ACC112 (cell line): ENCODE data around the gene FILIP1.

Experiments used
- H2AFZ ChIP-seq: fragments of 200-600 bp; sonication (generic); one replicate; pipeline ENCODE4 v1.6.0; 2017; ENCODE audit warnings: antibody characterized with exemption, low read length; ENCODE audit not compliant: unreplicated experiment
- H3K27ac ChIP-seq: fragments of 200-600 bp; sonication (generic); 2 replicates; pipeline ENCODE4 v1.5.1; 2014; ENCODE audit warnings: low read depth, mild to moderate bottlenecking, antibody characterized with exemption, low read length, moderate library complexity
- H3K27me3 ChIP-seq: fragments of 200-600 bp; sonication (generic); 2 replicates; pipeline ENCODE4 v1.6.1; 2014; ENCODE audit warnings: mild to moderate bottlenecking, antibody characterized with exemption, low read length, moderate library complexity, mixed read lengths; ENCODE audit not compliant: insufficient read depth
- H3K36me3 ChIP-seq: fragments of 200-600 bp; sonication (generic); 2 replicates; pipeline ENCODE4 v1.6.1; 2016; ENCODE audit warnings: mild to moderate bottlenecking, antibody characterized with exemption, low read length, moderate library complexity, mixed read lengths; ENCODE audit not compliant: insufficient read depth
- H3K4me1 ChIP-seq: fragments of 200-600 bp; sonication (generic); one replicate; pipeline ENCODE4 v1.6.1; 2016; ENCODE audit warnings: low read length, mixed read lengths; ENCODE audit not compliant: insufficient read depth, unreplicated experiment, control insufficient read depth
- H3K4me3 ChIP-seq: fragments of 200-600 bp; sonication (generic); 2 replicates; pipeline ENCODE4 v1.5.1; 2014; ENCODE audit warnings: mild to moderate bottlenecking, low read depth, low read length
- H3K79me2 ChIP-seq: fragments of 200-600 bp; sonication (generic); one replicate; pipeline ENCODE4 v1.6.0; 2016; ENCODE audit warnings: low read length; ENCODE audit not compliant: control insufficient read depth, unreplicated experiment, insufficient read depth

Gene FILIP1

GRCh38 chr6:75283907-75284631 lies 209.5 kb downstream of the FILIP1 start:
- Histone ChIP-seq H3K4me1 (peaks cover 36% of the 10 kb centered on the region), H3K79me2 (peaks cover 68% of the 10 kb centered on the region), H3K36me3 (no peaks in the 10 kb centered on the region), H3K27ac (peak overlapping the region; percentile 51; the same call in 1 of the 2 replicates), H3K4me3 (peak overlapping the region; percentile 87), H2AFZ (peak overlapping the region; percentile 35), H3K27me3 (no peaks in the 10 kb centered on the region)

- peak overlapping the region; percentile 87 for H3K4me3 ChIP-seq
- no peaks in the 10 kb centered on the region for H3K27me3 ChIP-seq
Observed at GRCh38 chr6:75282706-75283105, 210.9 kb downstream of the FILIP1 start.

GRCh38 chr6:75281653-75282052 lies 211.9 kb downstream of the FILIP1 start:
- Histone ChIP-seq H3K36me3 (no peaks in the 10 kb centered on the region), H2AFZ (no peak overlapping the region), H3K4me1 (peaks cover 40% of the 10 kb centered on the region), H3K27ac (no peak overlapping the region), H3K4me3 (peak overlapping the region; percentile 87), H3K27me3 (no peaks in the 10 kb centered on the region), H3K79me2 (peaks cover 92% of the 10 kb centered on the region)

More at GRCh38 chr6:75282706-75283105, 210.9 kb downstream of the FILIP1 start:
- Histone ChIP-seq H3K4me1 (peaks cover 46% of the 10 kb centered on the region), H3K27ac (no peak overlapping the region), H2AFZ (no peak overlapping the region), H3K79me2 (peaks cover 82% of the 10 kb centered on the region), H3K36me3 (no peaks in the 10 kb centered on the region)

GRCh38 chr6:75280131-75280855 lies 213.3 kb downstream of the FILIP1 start:
- H3K27ac ChIP-seq, result 0 out of 2 replicates have a peak overlapping the region, but pooled peaks have one; percentile 5
- peaks cover 96% of the 10 kb centered on the region for H3K79me2 ChIP-seq
- H3K27me3 ChIP-seq, result no peaks in the 10 kb centered on the region
- no peak overlapping the region for H2AFZ ChIP-seq
- peak overlapping the region; percentile 35 for H3K4me3 ChIP-seq
- H3K4me1 ChIP-seq, result peaks cover 47% of the 10 kb centered on the region
- no peaks in the 10 kb centered on the region for H3K36me3 ChIP-seq

GRCh38 chr6:75279418-75279817 lies 214.2 kb downstream of the FILIP1 start:
- H3K27me3 ChIP-seq, result no peaks in the 10 kb centered on the region
- H3K27ac ChIP-seq, result no peak overlapping the region
- peaks cover 49% of the 10 kb centered on the region for H3K4me1 ChIP-seq
- H3K4me3 ChIP-seq, result no peak overlapping the region
- H3K79me2 ChIP-seq, result peaks cover 93% of the 10 kb centered on the region
- no peak overlapping the region for H2AFZ ChIP-seq
- H3K36me3 ChIP-seq, result no peaks in the 10 kb centered on the region

- H3K4me3 ChIP-seq, result no peak overlapping the region
- H2AFZ ChIP-seq, result no peak overlapping the region
- peaks cover 93% of the 10 kb centered on the region for H3K79me2 ChIP-seq
- H3K27ac ChIP-seq, result no peak overlapping the region
- peaks cover 49% of the 10 kb centered on the region for H3K4me1 ChIP-seq
- no peaks in the 10 kb centered on the region for H3K36me3 ChIP-seq
- no peaks in the 10 kb centered on the region for H3K27me3 ChIP-seq
Observed at GRCh38 chr6:75278474-75279077, 215.0 kb downstream of the FILIP1 start.

GRCh38 chr6:75275067-75275466 lies 218.5 kb downstream of the FILIP1 start:
- Histone ChIP-seq H3K79me2 (peaks cover 87% of the 10 kb centered on the region), H3K27ac (peak overlapping the region; percentile 83)

GRCh38 chr6:75273009-75273408 lies 220.6 kb downstream of the FILIP1 start:
- Histone ChIP-seq H3K36me3 (peaks cover 5% of the 10 kb centered on the region; the same call in 1 of the 2 replicates), H3K79me2 (peaks cover 83% of the 10 kb centered on the region), H3K4me3 (no peak overlapping the region), H3K27me3 (no peaks in the 10 kb centered on the region), H3K27ac (peak overlapping the region; percentile 43), H2AFZ (no peak overlapping the region), H3K4me1 (peaks cover 27% of the 10 kb centered on the region)

More at GRCh38 chr6:75275067-75275466, 218.5 kb downstream of the FILIP1 start:
- H3K36me3 ChIP-seq, result peaks cover 5% of the 10 kb centered on the region; the same call in 1 of the 2 replicates
- H3K4me3 ChIP-seq, result no peak overlapping the region
- peaks cover 42% of the 10 kb centered on the region for H3K4me1 ChIP-seq
- H3K27me3 ChIP-seq, result no peaks in the 10 kb centered on the region
- no peak overlapping the region for H2AFZ ChIP-seq

- H3K27me3 ChIP-seq, result no peaks in the 10 kb centered on the region
- peak overlapping the region; percentile 58 for H3K27ac ChIP-seq
- H2AFZ ChIP-seq, result no peak overlapping the region
- H3K79me2 ChIP-seq, result peaks cover 77% of the 10 kb centered on the region
- H3K4me1 ChIP-seq, result peaks cover 29% of the 10 kb centered on the region
- no peak overlapping the region for H3K4me3 ChIP-seq
- peaks cover 5% of the 10 kb centered on the region; the same call in 1 of the 2 replicates for H3K36me3 ChIP-seq
Observed at GRCh38 chr6:75272145-75272840, 221.3 kb downstream of the FILIP1 start.

- Histone ChIP-seq H2AFZ (no peak overlapping the region), H3K79me2 (peaks cover 58% of the 10 kb centered on the region), H3K4me3 (no peak overlapping the region), H3K4me1 (peaks cover 16% of the 10 kb centered on the region), H3K27me3 (no peaks in the 10 kb centered on the region), H3K36me3 (peaks cover 5% of the 10 kb centered on the region; the same call in 1 of the 2 replicates), H3K27ac (no peak overlapping the region)
Observed at GRCh38 chr6:75268988-75269354, 224.6 kb downstream of the FILIP1 start.
